DLD1 (cell line): ENCODE results near the gene DOC2A.
"Not testable (repeated sequence)": the region's sequence is repeated elsewhere in the genome, so short reads cannot be mapped to it uniquely, and the experiment has no call there.

ENCODE experiments used
- in situ Hi-C: cut with HindIII; loops from 2 replicates; pipeline ENCODE4 v1.10.0; 2017; ENCODE audit warnings: low sequenced_read_pairs

The DOC2A gene

GRCh38 chr16:29973384-29974246 lies 37.2 kb downstream of the DOC2A start, which contains the start of gene TAOK2:
TSS of gene TAOK2 (plus strand) at chr16:29973868. CDS start at chr16:29977773, 3,905 bp downstream.
- in situ Hi-C loops = no loop called here

- in situ Hi-C loops = no loop called here
Measured at GRCh38 chr16:29972992-29973383, 37.8 kb downstream of the DOC2A start.

GRCh38 chr16:29972500-29972899 lies 38.3 kb downstream of the DOC2A start:
- in situ Hi-C loops = no loop called here

GRCh38 chr16:29971304-29971703 lies 39.5 kb downstream of the DOC2A start:
- in situ Hi-C loops = no loop called here

GRCh38 chr16:29968205-29968604 lies 42.6 kb downstream of the DOC2A start:
- in situ Hi-C loops = no loop called here

GRCh38 chr16:29963021-29963743 lies 47.6 kb downstream of the DOC2A start:
- in situ Hi-C loops = no loop called here

- in situ Hi-C loops = no loop called here
Measured at GRCh38 chr16:29962344-29962994, 48.4 kb downstream of the DOC2A start.

- in situ Hi-C loops = no loop called here
Measured at GRCh38 chr16:29961479-29962343, 49.1 kb downstream of the DOC2A start, which contains the start of gene TMEM219. TSS of gene TMEM219 (plus strand) at chr16:29962079. CDS start at chr16:29963144, 1,065 bp downstream.

- in situ Hi-C loops = no loop called here
Measured at GRCh38 chr16:29961127-29961478, 49.7 kb downstream of the DOC2A start.

GRCh38 chr16:29959821-29960220 lies 51.0 kb downstream of the DOC2A start:
- in situ Hi-C loops = not testable (repeated sequence)

GRCh38 chr16:29959293-29959692 lies 51.5 kb downstream of the DOC2A start:
- in situ Hi-C loops = no loop called here

GRCh38 chr16:29958756-29959155 lies 52.1 kb downstream of the DOC2A start:
- in situ Hi-C loops = no loop called here
